SU-DHL-6 (cell line): Measurements from ENCODE around the gene PTH1R.

Experiments used
- H2AFZ ChIP-seq: fragments of 200-600 bp; sonication (generic); 2 replicates; pipeline ENCODE4 v1.6.1; 2014; ENCODE audit warnings: low read depth, mild to moderate bottlenecking, moderate library complexity, mixed read lengths, antibody characterized with exemption, low read length; ENCODE audit not compliant: severe bottlenecking
- H3F3A ChIP-seq: fragments of 200-600 bp; shearing (Covaris generic); 2 replicates; pipeline ENCODE4 v1.6.0; 2016; ENCODE audit warnings: antibody characterized with exemption, mild to moderate bottlenecking; ENCODE audit not compliant: insufficient read depth
- H3K27ac ChIP-seq: fragments of 200-600 bp; sonication (generic); 2 replicates; pipeline ENCODE4 v1.5.1; 2016; ENCODE audit warnings: low read depth, mild to moderate bottlenecking, low read length, moderate library complexity, mixed read lengths
- H3K27me3 ChIP-seq: fragments of 200-600 bp; sonication (generic), shearing (Covaris generic); 2 replicates; pipeline ENCODE4 v1.6.0; 2014; ENCODE audit warnings: mild to moderate bottlenecking, low read length
- H3K36me3 ChIP-seq: fragments of 200-600 bp; sonication (generic); 2 replicates; pipeline ENCODE4 v1.6.1; 2014; ENCODE audit warnings: mild to moderate bottlenecking, low read length, mixed read lengths
- H3K4me2 ChIP-seq: fragments of 300-600, 200-600 bp; shearing (Covaris generic), sonication (generic); 2 replicates; pipeline ENCODE4 v1.6.0; 2014; ENCODE audit warnings: low read length, low read depth, mild to moderate bottlenecking; ENCODE audit not compliant: poor library complexity, severe bottlenecking
- H3K4me3 ChIP-seq: fragments of 200-600 bp; sonication (generic); 2 replicates; pipeline ENCODE4 v1.5.1; 2014; ENCODE audit warnings: antibody characterized with exemption, low read length, mild to moderate bottlenecking, mixed read lengths; ENCODE audit not compliant: insufficient read depth, poor library complexity, severe bottlenecking
- H3K79me2 ChIP-seq: fragments of 200-600 bp; sonication (generic); 2 replicates; pipeline ENCODE4 v1.6.1; 2014; ENCODE audit warnings: mild to moderate bottlenecking, low read length, moderate library complexity; ENCODE audit not compliant: insufficient read depth
- H3K9ac ChIP-seq: fragments of 200-600 bp; sonication (generic); 2 replicates; pipeline ENCODE4 v1.7.0; 2014; ENCODE audit warnings: mild to moderate bottlenecking, low read length
- H3K9me2 ChIP-seq: fragments of 200-600 bp; sonication (generic); replicated peaks from 2 replicates; pipeline ENCODE4 v1.6.1; 2014; ENCODE audit warnings: low read length; ENCODE audit not compliant: insufficient read depth
- H3K9me3 ChIP-seq: fragments of 200-600 bp; sonication (generic); 2 replicates; pipeline ENCODE4 v1.6.1; 2014; ENCODE audit warnings: low read length, mixed read lengths; ENCODE audit not compliant: insufficient read depth
- H4K20me1 ChIP-seq: fragments of 200-600 bp; sonication (generic); 2 replicates; pipeline ENCODE4 v1.6.1; 2014; ENCODE audit warnings: low read depth, mild to moderate bottlenecking, antibody characterized with exemption, low read length, moderate library complexity, mixed read lengths
- EZH2phosphoT487 ChIP-seq: fragments of 200-600 bp; sonication (generic), shearing (Covaris generic); conservative IDR thresholded peaks from 2 replicates; pipeline ENCODE4 v1.6.1; 2018; ENCODE audit warnings: mild to moderate bottlenecking, antibody characterized with exemption, low read length, moderate library complexity, mixed read lengths
- TF ChIP-seq, protein P1 (sequence below): fragments of 200-600 bp; sonication (generic); IDR thresholded peaks from one replicate; pipeline ENCODE4 v1.5.1; 2017; ENCODE audit warnings: antibody characterized with exemption, mild to moderate bottlenecking, low read length, moderate library complexity; ENCODE audit not compliant: insufficient read depth, poor library complexity, severe bottlenecking

Gene PTH1R

DNA sequence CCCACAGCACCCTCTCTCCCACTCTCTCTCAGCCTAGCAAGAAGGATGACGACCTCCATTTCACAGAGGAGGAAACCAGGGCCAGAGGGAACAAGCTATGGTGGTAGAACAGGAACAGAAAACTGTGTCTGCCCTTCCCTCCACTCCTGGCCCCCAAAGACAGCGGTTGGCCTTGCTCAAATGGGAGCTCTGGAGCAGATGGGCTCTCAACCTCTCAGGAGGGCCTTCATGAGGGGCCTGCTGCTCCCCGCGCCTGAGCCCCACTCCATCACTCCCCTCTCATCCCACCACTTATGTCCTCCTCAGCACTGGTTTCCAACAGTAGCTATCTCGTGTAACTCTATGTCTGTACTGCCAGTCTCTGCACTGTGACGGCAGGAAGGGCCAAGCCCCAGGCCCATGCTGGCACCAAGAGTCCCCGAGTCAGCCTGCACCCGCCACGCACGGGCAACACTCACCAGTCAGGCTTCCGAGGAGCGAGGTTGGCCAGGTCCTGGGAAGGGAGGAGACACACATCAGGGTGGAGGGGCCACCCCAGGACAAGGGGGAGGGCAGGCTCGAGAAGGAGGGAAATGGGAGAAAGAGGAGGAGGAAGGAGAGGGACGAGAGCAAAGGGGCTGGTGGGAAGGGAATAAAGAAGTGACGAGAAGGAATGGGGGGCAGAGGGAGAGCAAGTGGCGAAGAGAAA lies 45.5 kb downstream of the PTH1R start:
- Histone ChIP-seq H3K27me3 (no peaks in the 10 kb centered on the region), H3K4me2 (no peak overlapping the region), H3K4me3 (no peak overlapping the region), H2AFZ (no peak overlapping the region), H3K27ac (no peak overlapping the region), H4K20me1 (no peaks in the 10 kb centered on the region), H3K36me3 (peaks cover 33% of the 10 kb centered on the region), H3K9me2 (no peaks in the 10 kb centered on the region), H3F3A (peaks cover 23% of the 10 kb centered on the region), H3K9me3 (no peaks in the 10 kb centered on the region), H3K79me2 (peaks cover 21% of the 10 kb centered on the region; the same call in 1 of the 2 replicates), H3K9ac (no peak overlapping the region)
- TF ChIP-seq EZH2phosphoT487: no peak
- TF ChIP-seq, protein P1, sequence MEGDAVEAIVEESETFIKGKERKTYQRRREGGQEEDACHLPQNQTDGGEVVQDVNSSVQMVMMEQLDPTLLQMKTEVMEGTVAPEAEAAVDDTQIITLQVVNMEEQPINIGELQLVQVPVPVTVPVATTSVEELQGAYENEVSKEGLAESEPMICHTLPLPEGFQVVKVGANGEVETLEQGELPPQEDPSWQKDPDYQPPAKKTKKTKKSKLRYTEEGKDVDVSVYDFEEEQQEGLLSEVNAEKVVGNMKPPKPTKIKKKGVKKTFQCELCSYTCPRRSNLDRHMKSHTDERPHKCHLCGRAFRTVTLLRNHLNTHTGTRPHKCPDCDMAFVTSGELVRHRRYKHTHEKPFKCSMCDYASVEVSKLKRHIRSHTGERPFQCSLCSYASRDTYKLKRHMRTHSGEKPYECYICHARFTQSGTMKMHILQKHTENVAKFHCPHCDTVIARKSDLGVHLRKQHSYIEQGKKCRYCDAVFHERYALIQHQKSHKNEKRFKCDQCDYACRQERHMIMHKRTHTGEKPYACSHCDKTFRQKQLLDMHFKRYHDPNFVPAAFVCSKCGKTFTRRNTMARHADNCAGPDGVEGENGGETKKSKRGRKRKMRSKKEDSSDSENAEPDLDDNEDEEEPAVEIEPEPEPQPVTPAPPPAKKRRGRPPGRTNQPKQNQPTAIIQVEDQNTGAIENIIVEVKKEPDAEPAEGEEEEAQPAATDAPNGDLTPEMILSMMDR: no peak

DNA sequence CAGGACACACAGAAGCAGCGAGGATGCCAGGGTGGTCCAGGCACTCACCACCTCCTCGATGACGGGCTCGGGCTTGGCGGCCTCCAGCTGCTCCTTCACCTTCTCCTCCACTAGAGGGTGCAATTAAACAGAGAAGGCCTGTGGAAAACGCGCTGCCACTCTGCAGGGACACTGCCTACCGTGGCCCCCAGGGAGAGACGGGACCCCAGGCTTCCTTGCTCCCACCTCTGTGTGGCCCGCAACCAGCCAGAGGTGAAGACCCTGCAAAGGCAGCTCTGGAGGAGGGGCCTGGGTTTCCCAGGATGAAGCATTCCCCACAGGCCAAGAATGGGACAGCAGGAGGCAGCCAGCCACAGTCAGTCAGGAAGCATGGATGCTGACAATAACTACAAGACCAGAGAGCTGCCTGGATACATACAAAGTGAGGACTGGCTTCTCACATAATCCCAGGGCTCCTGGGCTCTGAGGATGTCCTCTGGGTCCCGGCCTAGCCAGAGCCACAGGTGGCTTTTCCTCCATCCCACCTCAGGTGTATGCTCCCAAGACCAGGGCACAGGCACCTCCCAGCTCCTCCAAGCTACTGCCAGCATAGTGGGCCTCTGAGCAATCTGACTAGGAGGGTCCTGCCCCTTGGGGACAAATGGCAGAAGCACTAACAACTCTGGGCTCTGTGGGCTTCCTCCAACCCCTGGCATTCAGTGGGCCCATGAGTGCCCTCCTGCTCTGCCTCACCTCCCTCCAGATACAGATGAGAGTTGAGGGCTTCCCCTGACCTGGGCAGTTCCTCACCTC lies 46.2 kb downstream of the PTH1R start:
- H3K9me2 ChIP-seq: no peaks in the 10 kb centered on the region
- 0 out of 2 replicates have a peak, but pooled peaks cover 3% of the 10 kb centered on the region for H3K9me3 ChIP-seq
- peaks cover 21% of the 10 kb centered on the region; the same call in 1 of the 2 replicates for H3K79me2 ChIP-seq
- no peak overlapping the region for H3K9ac ChIP-seq
- no peak overlapping the region for H3K27ac ChIP-seq
- H3K27me3 ChIP-seq: no peaks in the 10 kb centered on the region
- peaks cover 29% of the 10 kb centered on the region for H3K36me3 ChIP-seq
- TF ChIP-seq, protein P1: peak; percentile 68
- TF ChIP-seq EZH2phosphoT487: no peak
- H3K4me3 ChIP-seq: no peak overlapping the region
- H2AFZ ChIP-seq: no peak overlapping the region
- H4K20me1 ChIP-seq: no peaks in the 10 kb centered on the region
- no peak overlapping the region for H3K4me2 ChIP-seq
- H3F3A ChIP-seq: peaks cover 24% of the 10 kb centered on the region

DNA sequence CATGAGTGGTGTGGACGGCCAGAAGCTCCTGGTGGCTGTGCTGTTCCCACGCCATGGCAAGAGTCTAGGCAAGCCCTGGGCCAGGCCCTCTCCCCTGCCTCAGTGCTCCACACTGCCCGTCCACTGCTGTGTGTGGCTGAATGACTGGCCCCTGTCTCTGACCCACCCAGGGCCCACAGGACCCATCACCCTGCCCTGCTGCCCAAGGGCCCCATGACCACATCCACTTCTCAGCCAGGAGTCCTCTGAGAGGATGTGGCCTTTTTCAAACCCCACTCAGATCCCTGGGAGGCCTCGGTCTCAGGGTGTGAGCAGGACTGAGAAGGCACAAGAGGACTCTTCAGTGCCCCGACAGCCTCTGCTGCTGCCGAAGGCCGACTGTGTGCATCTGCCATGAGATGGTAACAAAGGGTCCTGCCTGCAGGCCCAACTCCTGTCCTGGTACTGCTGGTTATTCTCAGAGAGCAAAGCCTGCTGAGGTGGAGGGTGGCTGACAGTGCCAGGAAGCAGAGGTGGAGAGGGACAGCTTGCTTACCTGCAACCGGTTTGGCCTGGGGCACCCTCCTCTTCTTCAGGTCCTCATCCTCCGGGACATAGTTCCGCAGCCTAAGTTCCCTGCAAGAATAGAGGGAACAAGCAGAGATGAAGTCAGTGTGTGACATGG lies 47.5 kb downstream of the PTH1R start:
- peak overlapping the region; percentile 99; the same call in 1 of the 2 replicates for H3K27ac ChIP-seq
- H3K36me3 ChIP-seq: peaks cover 28% of the 10 kb centered on the region
- H3F3A ChIP-seq: peaks cover 34% of the 10 kb centered on the region
- no peak overlapping the region for H3K9ac ChIP-seq
- H3K9me3 ChIP-seq: 0 out of 2 replicates have a peak, but pooled peaks cover 4% of the 10 kb centered on the region
- no peaks in the 10 kb centered on the region for H4K20me1 ChIP-seq
- no peak overlapping the region for H3K4me3 ChIP-seq
- TF ChIP-seq EZH2phosphoT487: no peak
- TF ChIP-seq, protein P1: no peak
- H2AFZ ChIP-seq: no peak overlapping the region
- peaks cover 21% of the 10 kb centered on the region; the same call in 1 of the 2 replicates for H3K79me2 ChIP-seq
- no peaks in the 10 kb centered on the region for H3K27me3 ChIP-seq
- H3K4me2 ChIP-seq: no peak overlapping the region
- no peaks in the 10 kb centered on the region for H3K9me2 ChIP-seq
